ENCODE data around the gene TSSC4.

TSSC4 gene

GRCh38 chr11:2440646-2441045 is 40.1 kb downstream of the TSSC4 start:
- Histone ChIP-seq H3K27me3 (ENCODE audit: control insufficient read depth, low read length) (no peaks in the 10 kb centered on the region), H3K27ac (ENCODE audit: low read depth, low read length) (no peak overlapping the region), H4K20me1 (ENCODE audit: control insufficient read depth, insufficient read depth, low read depth, low read length) (no peaks in the 10 kb centered on the region; the same call in 1 of the 2 replicates), H3K36me3 (ENCODE audit: control insufficient read depth, low read length) (no peaks in the 10 kb centered on the region), H3K79me2 (ENCODE audit: control insufficient read depth, low read length) (no peaks in the 10 kb centered on the region), H3K9me2 (replicated peaks; ENCODE audit: control insufficient read depth, low read length) (no peaks in the 10 kb centered on the region), H3K4me3 (ENCODE audit: low read length) (no peak overlapping the region), H3F3A (ENCODE audit: control insufficient read depth, insufficient read depth) (peaks cover 2% of the 10 kb centered on the region; the same call in 1 of the 2 replicates), H3K4me1 (ENCODE audit: control insufficient read depth, low read length) (no peaks in the 10 kb centered on the region), H3K9me3 (ENCODE audit: control insufficient read depth, insufficient read depth, low read length) (no peaks in the 10 kb centered on the region), H3K4me2 (ENCODE audit: low read length) (no peak overlapping the region)
- TF ChIP-seq CTCF (IDR thresholded peaks at IDR 0.05; ENCODE audit: low read depth, low read length, poor library complexity, severe bottlenecking): no peak
- no peak for TF ChIP-seq EZH2phosphoT487 (IDR thresholded peaks at IDR 0.05; ENCODE audit: borderline replicate concordance, low read length)

- H4K20me1 ChIP-seq (ENCODE audit: control insufficient read depth, insufficient read depth, low read depth, low read length): no peaks in the 10 kb centered on the region; the same call in 1 of the 2 replicates
- no peak overlapping the region for H3K4me3 ChIP-seq (ENCODE audit: low read length)
- H3K4me2 ChIP-seq (ENCODE audit: low read length): no peak overlapping the region
- H3K79me2 ChIP-seq (ENCODE audit: control insufficient read depth, low read length): no peaks in the 10 kb centered on the region
- no peaks in the 10 kb centered on the region for H3K4me1 ChIP-seq (ENCODE audit: control insufficient read depth, low read length)
- H3F3A ChIP-seq (ENCODE audit: control insufficient read depth, insufficient read depth): peaks cover 2% of the 10 kb centered on the region; the same call in 1 of the 2 replicates
- H3K27me3 ChIP-seq (ENCODE audit: control insufficient read depth, low read length): no peaks in the 10 kb centered on the region
- no peaks in the 10 kb centered on the region for H3K9me3 ChIP-seq (ENCODE audit: control insufficient read depth, insufficient read depth, low read length)
- H3K36me3 ChIP-seq (ENCODE audit: control insufficient read depth, low read length): no peaks in the 10 kb centered on the region
- H3K9me2 ChIP-seq (replicated peaks; ENCODE audit: control insufficient read depth, low read length): no peaks in the 10 kb centered on the region
- TF ChIP-seq EZH2phosphoT487 (IDR thresholded peaks at IDR 0.05; ENCODE audit: borderline replicate concordance, low read length) (no peak), CTCF (IDR thresholded peaks at IDR 0.05; ENCODE audit: low read depth, low read length, poor library complexity, severe bottlenecking) (no peak)
- no peak overlapping the region for H3K27ac ChIP-seq (ENCODE audit: low read depth, low read length)
Measured at GRCh38 chr11:2441171-2441570, 40.6 kb downstream of the TSSC4 start.

GRCh38 chr11:2442589-2442988 is 42.0 kb downstream of the TSSC4 start:
- Histone ChIP-seq H4K20me1 (ENCODE audit: control insufficient read depth, insufficient read depth, low read depth, low read length) (no peaks in the 10 kb centered on the region; the same call in 1 of the 2 replicates), H3K36me3 (ENCODE audit: control insufficient read depth, low read length) (no peaks in the 10 kb centered on the region), H3F3A (ENCODE audit: control insufficient read depth, insufficient read depth) (peaks cover 2% of the 10 kb centered on the region; the same call in 1 of the 2 replicates), H3K27ac (ENCODE audit: low read depth, low read length) (no peak overlapping the region), H3K27me3 (ENCODE audit: control insufficient read depth, low read length) (no peaks in the 10 kb centered on the region), H3K4me3 (ENCODE audit: low read length) (no peak overlapping the region), H3K4me2 (ENCODE audit: low read length) (no peak overlapping the region), H3K4me1 (ENCODE audit: control insufficient read depth, low read length) (peaks cover 13% of the 10 kb centered on the region), H3K9me3 (ENCODE audit: control insufficient read depth, insufficient read depth, low read length) (no peaks in the 10 kb centered on the region), H3K9me2 (replicated peaks; ENCODE audit: control insufficient read depth, low read length) (no peaks in the 10 kb centered on the region), H3K79me2 (ENCODE audit: control insufficient read depth, low read length) (no peaks in the 10 kb centered on the region)
- no peak for TF ChIP-seq CTCF (IDR thresholded peaks at IDR 0.05; ENCODE audit: low read depth, low read length, poor library complexity, severe bottlenecking)
- no peak for TF ChIP-seq EZH2phosphoT487 (IDR thresholded peaks at IDR 0.05; ENCODE audit: borderline replicate concordance, low read length)

Measured in DOHH2 (cell line).